Left lung (tissue), 10 donors: ENCODE data around the gene BTBD9. TPM values are rescaled to one million over a fixed set of nuclear protein-coding genes. Genes with fewer than 3 reads are reported as not detected.

ENCODE experiments used
- ATAC-seq: fragments of 200-7000 bp; cut with Tn5 transposase; one replicate; pipeline ENCODE4 v1.9.1; 2020; ENCODE audit warnings: moderate library complexity
- DNase-seq, 4 donors: peaks; one replicate each; pipeline ENCODE4 v3.0.0-alpha.2; 2013 to 2020
- H3K27ac ChIP-seq, 2 donors: fragments of 200-600 bp; sonication (generic) in 1 of 2; one replicate each; pipeline versions ENCODE4 v1.5.0 to v1.8.0; 2020 to 2021
- H3K27me3 ChIP-seq, 2 donors: fragments of 200-600 bp; sonication (generic) in 1 of 2; one replicate each; pipeline versions ENCODE4 v1.5.0 to v1.8.0; 2020 to 2021
- H3K36me3 ChIP-seq, 2 donors: fragments of 200-600 bp; sonication (generic) in 1 of 2; one replicate each; pipeline versions ENCODE4 v1.5.0 to v1.8.0; 2020 to 2021
- H3K4me1 ChIP-seq, 2 donors: fragments of 200-600 bp; one replicate each; pipeline ENCODE4 v1.8.0; 2021
- H3K4me3 ChIP-seq, 2 donors: fragments of 200-600 bp; sonication (generic) in 1 of 2; one replicate each; pipeline versions ENCODE4 v1.5.0 to v1.8.0; 2020 to 2021; ENCODE audit warnings: mild to moderate bottlenecking in 1 of 2
- H3K9me3 ChIP-seq, 2 donors: fragments of 200-600 bp; sonication (generic) in 1 of 2; one replicate each; pipeline versions ENCODE4 v1.5.0 to v1.8.0; 2020 to 2021
- intact Hi-C, 2 donors: fragments of 100-400 bp; cut with DNase I; formaldehyde crosslinking; loops; one replicate each; pipeline versions ENCODE4 v1.11.2 to v1.14.2; 2022
- polyA plus RNA-seq, 6 donors: library from polyadenylated mRNA; unstranded; fragments of 120-200 nt; gene quantifications; one replicate each; pipeline ENCODE4 v1.2.1, GENCODE V29; 2013; ENCODE audit not compliant: insufficient read length in 6 of 6
- total RNA-seq, 2 donors: library from RNA; stranded (reverse); fragmentation: NEBNext Ultra II Directional; extraction: Animal tissue kit (Norgen Biotek cat#: 25700); gene quantifications; one replicate each; pipeline ENCODE4 v1.2.1, GENCODE V29; 2021
- TF ChIP-seq, protein P1 (sequence below), 2 donors: fragments of 200-600 bp; sonication (generic) in 1 of 2; IDR thresholded peaks; one replicate each; pipeline versions ENCODE4 v1.5.0 to v1.8.0; 2021; ENCODE audit warnings: antibody characterized with exemption in 2 of 2
- donor health status: DM: no; HTN: yes; CAD: no.
- donor health status: DM: no; HTN: no; CAD: no.

BTBD9 gene
- total and polyA plus RNA-seq, 8 donors, result 14.2 to 44.0 (median 16.0) TPM

DNA sequence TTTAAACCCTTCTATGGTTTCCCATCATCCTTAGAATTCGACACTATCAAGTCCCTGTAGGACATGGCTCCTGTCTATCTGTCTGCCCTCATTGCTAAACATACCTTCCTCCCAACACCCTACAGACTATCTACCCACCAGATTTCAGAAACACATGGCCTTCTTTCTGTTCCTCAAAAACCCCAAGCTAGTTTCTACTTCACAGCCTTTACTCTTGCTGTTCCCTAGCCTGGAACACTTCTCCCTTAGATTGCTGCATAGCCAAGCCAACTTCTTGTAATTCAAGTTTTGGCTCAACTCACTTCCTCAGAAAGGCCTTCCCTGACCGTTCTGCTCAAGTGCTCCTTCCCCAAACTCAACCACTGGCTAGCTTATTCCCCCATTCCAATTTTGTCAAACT is 156.2 kb downstream of the BTBD9 start:
- Histone ChIP-seq H3K4me3 (no peak overlapping the region), H3K4me1 (peaks cover 0 to 32% of the 10 kb centered on the region in 2 donors), H3K36me3 (no peaks in the 10 kb centered on the region), H3K27me3 (no peaks in the 10 kb centered on the region), H3K27ac (no peak overlapping the region), H3K9me3 (no peaks in the 10 kb centered on the region)
- intact Hi-C loops, result no loop called here
- ATAC-seq (peak; percentile 61), DNase-seq (no peak)
- TF ChIP-seq, protein P1, sequence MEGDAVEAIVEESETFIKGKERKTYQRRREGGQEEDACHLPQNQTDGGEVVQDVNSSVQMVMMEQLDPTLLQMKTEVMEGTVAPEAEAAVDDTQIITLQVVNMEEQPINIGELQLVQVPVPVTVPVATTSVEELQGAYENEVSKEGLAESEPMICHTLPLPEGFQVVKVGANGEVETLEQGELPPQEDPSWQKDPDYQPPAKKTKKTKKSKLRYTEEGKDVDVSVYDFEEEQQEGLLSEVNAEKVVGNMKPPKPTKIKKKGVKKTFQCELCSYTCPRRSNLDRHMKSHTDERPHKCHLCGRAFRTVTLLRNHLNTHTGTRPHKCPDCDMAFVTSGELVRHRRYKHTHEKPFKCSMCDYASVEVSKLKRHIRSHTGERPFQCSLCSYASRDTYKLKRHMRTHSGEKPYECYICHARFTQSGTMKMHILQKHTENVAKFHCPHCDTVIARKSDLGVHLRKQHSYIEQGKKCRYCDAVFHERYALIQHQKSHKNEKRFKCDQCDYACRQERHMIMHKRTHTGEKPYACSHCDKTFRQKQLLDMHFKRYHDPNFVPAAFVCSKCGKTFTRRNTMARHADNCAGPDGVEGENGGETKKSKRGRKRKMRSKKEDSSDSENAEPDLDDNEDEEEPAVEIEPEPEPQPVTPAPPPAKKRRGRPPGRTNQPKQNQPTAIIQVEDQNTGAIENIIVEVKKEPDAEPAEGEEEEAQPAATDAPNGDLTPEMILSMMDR (IDR thresholded peaks at IDR 0.05), result no peak

DNA sequence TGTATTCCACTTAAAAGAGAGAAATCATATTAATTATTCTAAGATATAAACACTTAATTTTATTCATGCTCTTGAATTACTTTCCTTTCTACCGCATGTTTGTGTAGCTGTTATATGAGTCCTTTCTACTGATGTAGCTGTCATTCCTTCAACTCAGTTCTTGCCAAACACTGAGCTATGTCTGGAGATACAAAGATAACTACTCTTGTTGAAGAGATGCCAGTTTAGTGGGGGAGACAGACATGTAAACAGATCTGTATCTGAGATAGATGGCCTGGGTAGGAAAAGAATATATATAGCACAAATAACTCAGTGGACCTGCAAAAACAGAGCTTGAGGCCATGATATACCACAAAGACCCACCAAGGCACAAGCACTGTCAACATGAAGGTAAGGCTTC is 157.3 kb downstream of the BTBD9 start:
- Histone ChIP-seq H3K27me3 (no peaks in the 10 kb centered on the region), H3K36me3 (no peaks in the 10 kb centered on the region), H3K4me1 (peaks cover 0 to 42% of the 10 kb centered on the region in 2 donors), H3K9me3 (no peaks in the 10 kb centered on the region), H3K4me3 (no peak overlapping the region), H3K27ac (no peak overlapping the region)
- ATAC-seq, result no peak
- DNase-seq, result no peak
- TF ChIP-seq, protein P1 (IDR thresholded peaks at IDR 0.05), result no peak
- intact Hi-C loops, result no loop called here

DNA sequence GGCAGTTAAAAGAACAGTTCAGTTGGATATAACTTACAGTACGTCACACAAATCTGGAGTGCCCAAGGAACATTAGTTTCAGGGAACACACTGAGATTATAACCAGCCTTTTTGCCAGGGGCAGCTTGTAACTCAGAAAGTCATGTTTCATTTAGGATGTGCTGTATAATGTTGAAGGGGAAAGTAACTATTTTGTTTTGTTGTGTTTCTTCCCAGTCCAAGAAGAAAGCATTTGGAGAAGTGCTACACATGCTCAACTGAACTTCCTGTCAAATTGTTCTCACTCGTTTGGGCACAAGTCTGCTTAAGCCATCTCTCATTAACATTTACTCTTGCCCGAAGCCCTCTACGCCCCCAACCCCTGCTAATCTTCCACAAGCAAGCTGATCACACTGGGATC is 157.9 kb downstream of the BTBD9 start:
- Histone ChIP-seq H3K4me1 (peaks cover 0 to 42% of the 10 kb centered on the region in 2 donors), H3K36me3 (no peaks in the 10 kb centered on the region), H3K9me3 (no peaks in the 10 kb centered on the region), H3K27ac (no peak overlapping the region), H3K27me3 (no peaks in the 10 kb centered on the region), H3K4me3 (no peak overlapping the region)
- intact Hi-C loops, result no loop called here
- DNase-seq (no peak), ATAC-seq (no peak)
- TF ChIP-seq, protein P1 (IDR thresholded peaks at IDR 0.05), result no peak

DNA sequence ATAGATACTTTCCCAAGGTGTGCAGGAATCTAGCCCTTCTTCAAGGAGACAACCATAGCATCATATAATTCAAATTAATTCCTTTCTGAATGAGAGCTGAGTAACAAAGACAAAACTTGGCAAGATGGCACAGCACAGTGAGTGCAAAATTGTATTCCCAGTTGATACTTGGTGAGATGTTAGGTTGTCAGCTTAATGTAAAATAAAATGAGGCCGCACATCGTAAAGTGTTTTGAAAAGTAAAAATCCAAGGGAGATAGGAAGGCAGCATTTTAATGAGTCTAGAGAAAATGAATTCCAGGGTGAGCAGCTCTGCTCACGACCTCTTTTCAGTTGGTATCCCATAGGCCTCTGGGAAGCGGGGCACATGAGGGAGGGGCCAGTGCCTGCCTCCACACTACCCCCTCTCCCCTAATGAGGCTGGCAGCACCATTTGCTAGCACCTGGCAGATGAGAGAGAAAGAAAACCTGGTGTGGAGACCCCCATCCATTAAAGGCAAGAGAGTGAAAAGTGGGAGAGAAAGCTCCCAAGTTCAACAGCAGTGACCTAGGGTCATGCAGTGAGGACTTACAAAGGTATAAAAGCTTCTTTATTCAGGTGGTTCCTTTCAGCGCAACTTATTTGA is 158.4 kb downstream of the BTBD9 start:
- H3K27me3 ChIP-seq, result no peaks in the 10 kb centered on the region
- no peak for ATAC-seq
- no peak for DNase-seq
- H3K4me1 ChIP-seq, result peaks cover 0 to 42% of the 10 kb centered on the region in 2 donors
- TF ChIP-seq, protein P1 (IDR thresholded peaks at IDR 0.05), result no peak
- no peak overlapping the region for H3K27ac ChIP-seq
- intact Hi-C loops, result no loop called here
- no peak overlapping the region for H3K4me3 ChIP-seq
- no peaks in the 10 kb centered on the region for H3K36me3 ChIP-seq
- H3K9me3 ChIP-seq, result no peaks in the 10 kb centered on the region

DNA sequence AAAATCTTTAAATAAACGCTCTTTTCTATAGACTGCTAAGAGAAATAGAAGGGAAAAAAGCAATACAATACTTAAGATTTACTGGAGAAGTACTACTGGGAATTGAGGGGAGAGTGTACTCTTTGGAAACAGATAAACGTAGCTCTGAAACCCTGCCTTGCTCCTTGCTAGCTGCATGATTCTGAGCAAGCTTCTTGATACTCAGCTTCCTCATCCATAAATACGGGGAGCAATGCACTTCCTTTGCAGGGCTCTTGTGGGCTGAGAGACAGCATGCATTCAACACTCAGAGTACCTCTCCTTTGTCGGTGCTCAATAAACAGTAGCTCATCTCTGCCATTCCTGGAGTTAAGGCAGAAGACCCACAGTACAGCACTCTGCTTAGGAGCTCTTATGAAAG is 159.7 kb downstream of the BTBD9 start:
- Histone ChIP-seq H3K4me1 (peaks cover 0 to 42% of the 10 kb centered on the region in 2 donors), H3K27me3 (no peaks in the 10 kb centered on the region), H3K36me3 (no peaks in the 10 kb centered on the region), H3K4me3 (no peak overlapping the region), H3K27ac (no peak overlapping the region), H3K9me3 (no peaks in the 10 kb centered on the region)
- TF ChIP-seq, protein P1 (IDR thresholded peaks at IDR 0.05), result no peak
- intact Hi-C loops, result no loop called here
- ATAC-seq (no peak), DNase-seq (no peak)
